Aorta (tissue), 5 donors: ENCODE results near the gene FOXP2. TPM values are rescaled to one million over a fixed set of nuclear protein-coding genes. Genes with fewer than 3 reads are reported as not detected.

ENCODE experiments used
- ATAC-seq: fragments of 200-7000 bp; cut with Tn5 transposase; one replicate; pipeline ENCODE4 v1.9.1; 2022; ENCODE audit warnings: moderate library complexity; ENCODE audit not compliant: low FRiP score
- DNase-seq, 2 donors: peaks; one replicate each; pipeline ENCODE4 v3.0.0-alpha.2; 2020
- H3K27ac ChIP-seq, 2 donors: one replicate each; pipeline ENCODE4 v1.5.1; 2013; ENCODE audit warnings: low read length in 2 of 2, mild to moderate bottlenecking in 2 of 2, moderate library complexity in 2 of 2, control low read depth in 1 of 2, inconsistent platforms in 1 of 2, low read depth in 1 of 2
- H3K27me3 ChIP-seq, 2 donors: one replicate each; pipeline ENCODE4 v1.6.1; 2013; ENCODE audit warnings: control low read depth in 1 of 2, low read length in 1 of 2, mild to moderate bottlenecking in 1 of 2, moderate library complexity in 1 of 2; ENCODE audit not compliant: insufficient read depth in 2 of 2, control insufficient read depth in 1 of 2
- H3K36me3 ChIP-seq, 2 donors: one replicate each; pipeline ENCODE4 v1.6.1; 2013; ENCODE audit warnings: control low read depth in 1 of 2, low read length in 1 of 2, mild to moderate bottlenecking in 1 of 2; ENCODE audit not compliant: insufficient read depth in 2 of 2, control insufficient read depth in 1 of 2
- H3K4me1 ChIP-seq, 2 donors: one replicate each; pipeline ENCODE4 v1.6.1; 2013; ENCODE audit warnings: low read length in 2 of 2, control low read depth in 1 of 2, mild to moderate bottlenecking in 1 of 2, moderate library complexity in 1 of 2; ENCODE audit not compliant: insufficient read depth in 2 of 2, control insufficient read depth in 1 of 2
- H3K4me3 ChIP-seq, 2 donors: one replicate each; pipeline ENCODE4 v1.5.1; 2013; ENCODE audit warnings: low read length in 2 of 2, control low read depth in 1 of 2, mild to moderate bottlenecking in 1 of 2
- H3K9me3 ChIP-seq: one replicate; pipeline ENCODE4 v1.6.1; 2013; ENCODE audit warnings: mild to moderate bottlenecking, low read length; ENCODE audit not compliant: control insufficient read depth
- WGBS, 2 donors: extraction: QIAGEN DNeasy Blood & Tissue Kit; methylation state at CpG; one replicate each; pipeline ENCODE4 v1.1.7; 2013; 5-methylcytosine and 5-hydroxymethylcytosine counted together
- intact Hi-C, 2 donors: fragments of 100-400 bp; cut with DNase I; formaldehyde crosslinking; loops; one replicate each; pipeline versions ENCODE4 v1.14.2 to v1.15.0; 2022
- polyA plus RNA-seq, 2 donors: library from polyadenylated mRNA; stranded (reverse); fragments of 200-250 nt; gene quantifications; one replicate each; pipeline ENCODE4 v1.2.3, GENCODE V29; 2013
- total RNA-seq, 2 donors: library from RNA; stranded (reverse); fragmentation: NEBNext Ultra II Directional; extraction: Animal tissue kit (Norgen Biotek cat#: 25700); gene quantifications; one replicate each; pipeline ENCODE4 v1.2.1, GENCODE V29; 2021
- donor health status: healthy with polysubstance abuse.
- donor health status: Bipolar disorder and iron deficiency.
- donor health status: DM: no; HTN: no; CAD: no.
- donor health status: DM: no; HTN: no; CAD: no.
- donor health status: DM: yes; HTN: yes; CAD: no.

Gene FOXP2
- total and polyA plus RNA-seq, 4 donors: 1.1 to 18.1 (median 9.7) TPM

DNA sequence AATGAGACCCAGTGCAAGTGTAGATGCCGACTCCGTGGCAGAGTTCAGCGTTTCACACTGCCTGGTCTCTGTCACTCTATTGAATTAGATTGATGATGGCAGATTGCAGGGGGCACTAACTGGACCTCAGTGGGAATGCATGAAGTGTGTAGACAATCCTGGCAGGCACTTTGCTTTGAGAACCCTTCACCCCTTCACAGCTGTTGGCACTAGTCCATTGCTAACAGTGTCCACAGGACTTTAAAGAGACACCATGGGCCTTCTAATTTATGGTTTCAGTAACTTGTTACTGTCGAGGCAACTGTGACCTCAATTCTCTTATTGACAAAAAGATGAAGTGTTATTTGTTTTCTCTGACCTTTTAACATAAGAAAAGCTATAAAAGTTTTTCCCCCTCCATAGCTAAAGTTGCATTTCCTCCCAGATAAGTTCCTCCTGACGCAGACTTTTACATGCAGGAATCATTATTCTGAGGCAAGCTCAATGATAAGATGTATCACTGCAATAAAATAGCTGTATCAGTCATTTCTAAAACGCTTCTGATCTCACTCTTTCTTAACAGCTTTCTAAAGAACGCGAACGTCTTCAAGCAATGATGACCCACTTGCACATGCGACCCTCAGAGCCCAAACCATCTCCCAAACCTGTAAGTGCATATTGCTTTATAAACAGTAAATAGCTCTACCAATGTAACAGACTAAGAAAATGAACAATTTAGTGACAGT is 238.9 kb downstream of the FOXP2 start:
- 48 to 52% methylated on average over 10 of the region's 10 CpGs for WGBS, 2 donors
- Histone ChIP-seq H3K27me3 (no peaks in the 10 kb centered on the region), H3K4me3 (no peak overlapping the region), H3K36me3 (no peaks in the 10 kb centered on the region), H3K27ac (no peak overlapping the region), H3K4me1 (no peaks in the 10 kb centered on the region), H3K9me3 (no peaks in the 10 kb centered on the region)
- intact Hi-C loops: no loop called here
- no peak for DNase-seq
- ATAC-seq: no peak

DNA sequence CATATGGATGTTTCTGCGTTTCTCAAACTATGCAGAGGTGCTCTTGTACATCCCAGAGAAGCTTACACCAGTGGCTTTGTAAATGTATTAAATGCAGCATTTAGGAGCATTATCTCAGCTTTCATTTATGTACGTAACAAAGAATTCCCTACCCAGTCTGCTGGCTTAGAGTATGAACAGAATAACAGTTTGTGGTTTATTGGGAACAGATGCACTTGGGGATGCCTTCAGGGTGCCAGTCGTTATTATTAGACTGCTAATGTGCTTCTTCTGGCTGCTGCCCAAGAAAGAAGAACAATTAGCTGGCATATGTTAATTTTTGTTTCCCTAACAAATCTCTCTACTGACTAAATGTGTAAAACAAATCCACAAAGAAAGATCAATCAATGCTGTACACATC is 241.9 kb downstream of the FOXP2 start:
- Histone ChIP-seq H3K27ac (no peak overlapping the region), H3K36me3 (peaks cover 0 to 3% of the 10 kb centered on the region in 2 donors), H3K4me1 (no peaks in the 10 kb centered on the region), H3K9me3 (no peaks in the 10 kb centered on the region), H3K4me3 (no peak overlapping the region), H3K27me3 (no peaks in the 10 kb centered on the region)
- 81 to 85% methylated on average over 3 of the region's 3 CpGs for WGBS, 2 donors
- intact Hi-C loops: no loop called here
- DNase-seq (no peak), ATAC-seq (no peak)

DNA sequence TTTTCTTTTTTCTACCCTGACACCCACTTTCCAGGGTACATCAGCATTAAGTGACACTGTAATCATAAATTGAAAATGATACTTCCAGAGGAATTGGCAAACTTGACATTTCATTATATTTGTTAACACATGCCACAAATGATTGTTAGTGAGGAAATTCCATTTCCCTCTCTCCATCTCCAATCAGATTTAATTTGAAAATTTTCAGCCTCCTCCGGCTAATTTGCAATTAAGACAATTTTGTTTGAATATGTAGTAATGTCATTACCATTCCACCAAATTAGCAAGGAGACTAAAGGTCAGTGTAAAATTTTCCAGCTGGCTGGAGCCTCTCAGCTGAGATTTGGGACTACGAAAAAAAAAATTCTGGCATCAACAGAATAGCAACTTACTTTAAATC is 242.7 kb downstream of the FOXP2 start:
- Histone ChIP-seq H3K27ac (no peak overlapping the region), H3K4me3 (no peak overlapping the region), H3K9me3 (no peaks in the 10 kb centered on the region), H3K36me3 (peaks cover 0 to 3% of the 10 kb centered on the region in 2 donors), H3K4me1 (no peaks in the 10 kb centered on the region), H3K27me3 (no peaks in the 10 kb centered on the region)
- ATAC-seq (no peak), DNase-seq (no peak)
- WGBS, 2 donors: 87 to 93% methylated on average over 2 of the region's 2 CpGs
- intact Hi-C loops: no loop called here

DNA sequence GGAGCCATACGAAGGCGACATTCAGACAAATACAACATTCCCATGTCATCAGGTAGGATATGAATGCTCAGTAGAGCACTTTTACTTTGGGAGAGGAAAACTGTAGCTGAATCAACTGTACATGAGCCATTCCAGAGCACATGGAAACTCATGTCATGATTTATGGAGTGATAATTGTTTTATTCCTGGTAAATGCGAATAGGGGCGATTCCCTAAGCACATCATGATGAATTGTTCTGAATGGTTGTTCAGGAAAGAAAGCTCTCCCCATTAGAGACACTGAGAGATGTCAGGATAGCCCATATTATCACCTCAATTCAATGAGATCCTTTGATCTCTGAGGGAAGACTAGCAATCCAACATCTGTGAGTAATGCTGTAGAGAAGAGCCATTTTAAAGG is 243.6 kb downstream of the FOXP2 start:
- H3K4me1 ChIP-seq: no peaks in the 10 kb centered on the region
- H3K27me3 ChIP-seq: no peaks in the 10 kb centered on the region
- no peaks in the 10 kb centered on the region for H3K9me3 ChIP-seq
- H3K4me3 ChIP-seq: no peak overlapping the region
- 85 to 87% methylated on average over 4 of the region's 4 CpGs for WGBS, 2 donors
- DNase-seq (no peak), ATAC-seq (no peak)
- no peak overlapping the region for H3K27ac ChIP-seq
- peaks cover 0 to 3% of the 10 kb centered on the region in 2 donors for H3K36me3 ChIP-seq
- intact Hi-C loops: no loop called here

DNA sequence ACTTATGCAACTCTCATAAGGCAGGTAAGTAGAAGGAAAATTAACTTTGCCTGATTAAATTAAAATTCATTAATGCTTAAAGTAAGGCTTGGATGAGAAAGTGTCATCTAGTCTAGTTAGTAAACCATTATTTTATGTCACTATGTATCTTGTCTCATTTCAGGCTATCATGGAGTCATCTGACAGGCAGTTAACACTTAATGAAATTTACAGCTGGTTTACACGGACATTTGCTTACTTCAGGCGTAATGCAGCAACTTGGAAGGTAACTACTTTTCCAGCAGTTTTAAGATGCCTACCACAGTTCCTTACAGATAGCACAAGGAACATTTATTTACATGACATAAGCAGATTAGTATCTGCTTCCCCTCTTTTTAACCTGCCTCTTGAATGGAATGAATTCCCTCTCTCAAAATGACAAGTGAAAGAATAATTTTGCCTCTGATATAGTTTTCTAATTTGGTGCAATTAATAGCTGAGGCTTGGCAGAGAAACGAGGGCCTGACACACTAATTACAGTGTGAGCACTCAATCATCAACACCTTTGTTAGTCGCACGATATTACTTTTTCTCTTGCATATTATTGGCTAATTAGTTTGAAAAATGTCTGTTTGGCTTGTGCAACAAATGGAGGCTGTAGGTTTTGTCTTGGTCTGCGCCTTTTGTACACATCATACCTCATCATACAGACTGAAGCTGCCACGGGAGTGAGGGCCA is 245.0 kb downstream of the FOXP2 start:
- H3K27ac ChIP-seq: no peak overlapping the region
- DNase-seq (no peak), ATAC-seq (no peak)
- peaks cover 0 to 3% of the 10 kb centered on the region in 2 donors for H3K36me3 ChIP-seq
- WGBS, 2 donors: 61 to 68% methylated on average over 7 of the region's 7 CpGs
- no peak overlapping the region for H3K4me3 ChIP-seq
- intact Hi-C loops: loop anchor here (5.0 to 10.0 kb wide), 2 partner anchors 572 to 575 kb away; no protein-coding TSS in a partner anchor
- no peaks in the 10 kb centered on the region for H3K9me3 ChIP-seq
- no peaks in the 10 kb centered on the region for H3K4me1 ChIP-seq
- H3K27me3 ChIP-seq: no peaks in the 10 kb centered on the region

DNA sequence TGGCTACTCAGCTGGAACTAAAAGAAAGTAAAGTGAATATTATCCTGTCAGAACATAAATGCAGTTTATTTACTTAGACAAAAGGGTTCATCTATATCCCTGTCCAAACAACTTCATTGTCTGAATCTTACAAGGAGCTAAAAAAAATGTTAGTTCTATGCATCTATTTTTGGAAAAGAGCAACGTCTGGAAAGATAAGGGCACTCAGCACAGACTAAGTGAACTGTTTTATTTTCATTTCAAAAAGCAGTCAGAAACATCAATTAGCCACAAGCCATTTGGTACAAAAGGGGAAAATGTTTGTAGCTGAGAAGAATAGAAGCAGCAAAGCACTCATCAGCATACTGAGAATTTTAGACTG is 245.5 kb downstream of the FOXP2 start:
- H3K27ac ChIP-seq: no peak overlapping the region
- ATAC-seq (no peak), DNase-seq (no peak)
- H3K9me3 ChIP-seq: no peaks in the 10 kb centered on the region
- intact Hi-C loops: loop anchor here (5.0 to 10.0 kb wide), 2 partner anchors 573 to 575 kb away; no protein-coding TSS in a partner anchor
- no peaks in the 10 kb centered on the region for H3K4me1 ChIP-seq
- 0 to 1% methylated on average over 1 of the region's 1 CpG for WGBS, 2 donors
- H3K4me3 ChIP-seq: no peak overlapping the region
- H3K27me3 ChIP-seq: no peaks in the 10 kb centered on the region
- peaks cover 0 to 3% of the 10 kb centered on the region in 2 donors for H3K36me3 ChIP-seq

DNA sequence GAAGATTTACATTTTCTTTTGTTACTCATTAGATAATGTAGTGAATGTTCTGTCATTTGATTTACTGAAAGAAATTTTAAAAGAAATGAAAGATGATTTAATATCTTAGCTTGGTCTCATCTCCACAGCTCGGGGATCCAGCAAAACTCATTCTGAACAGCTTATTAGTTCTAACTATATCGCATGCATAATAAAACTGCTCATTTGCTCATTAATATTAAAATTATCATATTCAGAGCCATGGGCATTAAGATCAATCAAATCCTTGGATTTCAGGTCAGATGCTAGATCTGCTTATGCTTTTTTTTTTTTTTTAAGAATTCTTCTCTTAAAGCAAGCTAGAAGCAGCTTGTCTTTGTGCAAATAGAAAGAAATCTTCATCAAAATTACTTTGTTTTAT is 246.1 kb downstream of the FOXP2 start:
- intact Hi-C loops: loop anchor here (5.0 to 10.0 kb wide), 2 partner anchors 573 to 576 kb away; no protein-coding TSS in a partner anchor
- ATAC-seq (no peak), DNase-seq (no peak)
- Histone ChIP-seq H3K4me3 (no peak overlapping the region), H3K36me3 (peaks cover 0 to 3% of the 10 kb centered on the region in 2 donors), H3K27me3 (no peaks in the 10 kb centered on the region), H3K9me3 (no peaks in the 10 kb centered on the region), H3K4me1 (no peaks in the 10 kb centered on the region), H3K27ac (no peak overlapping the region)
- 97 to 98% methylated on average over 2 of the region's 2 CpGs for WGBS, 2 donors

DNA sequence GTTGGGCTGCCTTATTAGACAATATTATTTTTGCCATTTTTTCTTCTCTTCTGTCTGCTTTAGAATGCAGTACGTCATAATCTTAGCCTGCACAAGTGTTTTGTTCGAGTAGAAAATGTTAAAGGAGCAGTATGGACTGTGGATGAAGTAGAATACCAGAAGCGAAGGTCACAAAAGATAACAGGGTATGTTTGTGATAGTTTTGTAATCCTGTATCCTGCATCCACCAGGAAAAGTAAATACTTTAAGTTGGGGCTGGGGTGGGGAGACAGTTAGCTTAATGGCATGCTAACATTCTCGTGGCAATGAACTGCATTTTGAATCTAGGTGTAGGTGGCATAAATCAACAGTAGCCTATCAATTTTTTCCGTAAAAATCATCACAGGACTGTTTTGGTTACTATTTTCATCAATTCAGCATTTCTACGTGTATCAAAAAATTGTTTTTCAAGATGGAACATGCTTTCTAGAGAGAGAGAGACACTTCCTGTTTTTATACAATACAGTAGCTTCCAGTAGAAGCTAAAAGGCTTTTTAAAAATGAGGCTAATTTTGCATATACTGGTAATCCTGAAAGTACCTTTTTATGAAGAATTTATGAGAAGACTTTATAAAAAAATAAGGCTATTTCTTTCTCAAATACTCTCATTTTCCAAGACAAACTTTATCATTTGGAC is 247.5 kb downstream of the FOXP2 start:
- DNase-seq (no peak), ATAC-seq (no peak)
- H3K27me3 ChIP-seq: no peaks in the 10 kb centered on the region
- WGBS, 2 donors: 69 to 79% methylated on average over 6 of the region's 6 CpGs
- H3K27ac ChIP-seq: no peak overlapping the region
- peaks cover 0 to 3% of the 10 kb centered on the region in 2 donors for H3K36me3 ChIP-seq
- intact Hi-C loops: loop anchor here (5.0 to 10.0 kb wide), 2 partner anchors 575 to 577 kb away; no protein-coding TSS in a partner anchor
- H3K4me3 ChIP-seq: no peak overlapping the region
- no peaks in the 10 kb centered on the region for H3K9me3 ChIP-seq
- H3K4me1 ChIP-seq: no peaks in the 10 kb centered on the region
